Kidney capillary endothelial cell (primary cell): ENCODE results near the gene PDGFA.

Experiments
- DNase-seq: peaks from one replicate; pipeline ENCODE4 v3.0.0-alpha.2; 2018; ENCODE audit warnings: low spot score

Gene PDGFA

GRCh38 chr7:489876-490275 is 29.8 kb downstream of the PDGFA start:
- DNase-seq = no peak

DNA sequence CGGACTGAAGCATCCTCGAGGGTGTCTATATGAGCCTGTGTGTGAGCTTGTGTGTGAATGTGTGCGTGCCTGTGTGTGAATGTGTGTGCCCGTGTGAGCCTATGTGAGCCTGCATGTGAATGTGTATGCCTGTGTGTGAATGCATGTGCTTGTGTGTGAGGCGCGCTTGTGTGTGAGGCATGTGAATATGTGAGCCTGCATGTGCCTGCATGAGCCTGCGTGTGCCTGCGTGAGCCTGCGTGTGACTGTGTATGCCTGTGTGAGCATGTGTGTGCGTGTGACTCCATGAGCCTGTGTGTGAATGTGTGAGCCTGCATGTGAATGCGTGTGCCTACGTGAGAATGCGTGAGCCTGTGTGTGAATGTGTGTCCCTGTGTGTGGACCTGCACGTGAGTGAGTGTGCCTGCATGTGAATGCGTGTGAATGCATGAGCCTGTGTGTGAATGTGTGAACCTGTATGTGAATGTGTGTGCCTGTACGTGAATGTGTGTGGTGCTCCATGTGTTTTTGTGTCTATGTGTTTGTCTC is 33.4 kb downstream of the PDGFA start:
- no peak for DNase-seq

DNA sequence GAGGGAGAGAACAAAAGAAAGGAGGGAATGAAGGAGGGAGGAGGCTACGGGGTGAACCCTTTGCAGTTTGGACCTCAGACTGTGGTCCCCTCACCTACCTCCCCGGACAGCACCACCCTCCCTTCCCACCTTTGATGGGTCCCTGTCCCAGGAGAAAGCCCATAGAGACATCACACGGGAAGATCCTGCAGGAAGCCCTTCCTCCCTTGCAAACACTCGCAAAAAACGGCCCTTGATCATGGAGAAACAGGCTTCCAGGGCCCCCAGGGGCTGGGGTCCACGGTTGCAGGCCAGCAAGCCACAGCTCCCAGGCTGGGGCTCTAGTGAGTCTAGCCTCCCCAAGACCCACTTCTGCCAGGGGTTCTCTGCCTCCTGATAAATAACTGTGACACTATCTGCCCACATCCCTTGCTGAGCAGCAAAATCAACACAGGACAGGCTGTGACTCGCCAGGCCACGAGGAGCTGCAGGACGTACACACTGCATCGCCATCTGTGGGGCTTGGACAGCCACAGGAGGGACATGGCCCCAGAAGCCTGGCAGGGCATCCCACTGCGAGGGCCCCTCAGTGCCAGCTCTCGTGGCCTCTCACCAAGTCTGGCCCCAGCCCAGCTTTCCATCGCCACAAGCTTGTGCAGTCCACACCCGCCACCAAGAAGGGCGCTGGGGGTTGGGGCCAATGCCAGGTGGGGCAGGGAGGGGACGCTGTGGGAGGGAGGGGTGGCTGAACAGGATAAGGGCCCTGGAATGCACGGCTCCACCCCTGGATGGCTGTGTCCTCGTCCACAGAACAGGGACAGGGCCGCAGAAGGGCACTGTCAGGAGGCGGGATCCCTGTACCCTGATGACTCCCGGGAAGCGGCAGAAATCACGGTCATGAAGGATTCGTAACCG is 34.2 kb downstream of the PDGFA start:
- no peak for DNase-seq

- DNase-seq = no peak
Measured at GRCh38 chr7:484356-485101, 35.1 kb downstream of the PDGFA start.

DNA sequence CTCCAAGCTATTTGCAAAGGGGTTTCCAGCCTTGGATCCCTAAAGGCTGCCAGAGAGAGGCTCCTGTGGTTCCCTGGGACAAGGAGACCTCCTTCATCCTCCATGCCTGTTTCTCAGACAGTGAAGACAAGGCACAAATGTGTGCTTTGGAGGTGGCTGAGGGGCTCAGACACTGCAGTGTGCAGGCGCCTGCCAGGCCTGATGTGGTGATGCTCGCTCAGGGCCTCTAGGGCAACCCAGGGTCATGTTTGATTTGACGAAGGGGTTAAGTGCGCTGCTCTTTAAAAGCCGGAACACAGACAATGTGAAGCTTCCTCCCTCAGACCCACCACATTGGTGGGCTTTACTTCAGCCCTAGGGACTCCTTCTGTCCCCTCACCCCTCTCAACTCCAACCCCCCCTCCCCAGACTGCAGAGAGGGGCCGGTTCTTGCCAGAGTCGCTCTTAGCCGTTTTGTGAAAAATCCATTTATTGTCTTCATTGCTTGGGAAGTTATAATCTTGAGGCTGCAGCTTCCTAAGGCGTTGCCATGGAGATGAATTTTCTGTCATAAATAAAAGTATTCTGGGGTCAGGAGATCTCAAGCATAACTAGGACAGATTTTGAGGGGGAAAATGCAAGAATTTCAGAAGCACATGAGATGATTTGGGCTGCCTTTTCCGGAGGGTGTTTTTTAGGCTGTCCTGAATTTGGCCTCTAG is 35.8 kb downstream of the PDGFA start:
- no peak for DNase-seq

GRCh38 chr7:482521-483083 is 37.0 kb downstream of the PDGFA start:
- no peak for DNase-seq

DNA sequence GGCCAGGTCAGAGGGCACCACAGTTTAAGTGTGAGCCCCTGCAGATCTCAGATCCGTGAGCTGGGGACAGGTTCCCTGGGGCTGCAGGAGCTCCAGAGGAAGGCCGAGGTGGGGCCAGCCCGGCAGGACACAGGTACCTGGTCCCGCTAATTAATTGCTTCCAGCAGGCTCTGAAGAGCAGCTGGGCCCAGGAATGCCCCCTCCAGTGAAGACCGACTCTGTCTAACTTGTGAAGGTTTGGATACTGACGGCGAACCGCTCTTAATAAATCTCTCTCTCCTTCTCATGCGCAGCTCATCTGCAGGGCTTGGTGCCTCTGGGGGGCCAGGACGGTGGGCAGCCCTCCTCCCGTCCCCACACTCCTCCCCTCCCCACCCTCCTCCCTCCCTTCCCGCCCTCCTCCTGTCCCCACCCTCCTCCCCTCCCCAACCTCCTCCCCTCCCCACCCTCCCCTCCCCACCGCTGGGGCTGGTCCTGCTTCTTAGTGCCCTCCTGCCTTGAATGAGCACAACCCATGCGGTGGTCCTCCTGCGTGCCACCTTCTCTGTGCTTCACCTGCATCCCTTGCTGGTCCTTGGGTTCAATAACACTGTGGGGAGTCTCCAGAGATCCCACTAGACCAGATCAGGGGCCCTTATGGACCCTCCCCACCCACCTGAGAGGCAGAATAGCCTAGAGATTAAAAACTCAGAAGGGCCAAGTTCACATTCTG is 38.3 kb downstream of the PDGFA start:
- DNase-seq = no peak

DNA sequence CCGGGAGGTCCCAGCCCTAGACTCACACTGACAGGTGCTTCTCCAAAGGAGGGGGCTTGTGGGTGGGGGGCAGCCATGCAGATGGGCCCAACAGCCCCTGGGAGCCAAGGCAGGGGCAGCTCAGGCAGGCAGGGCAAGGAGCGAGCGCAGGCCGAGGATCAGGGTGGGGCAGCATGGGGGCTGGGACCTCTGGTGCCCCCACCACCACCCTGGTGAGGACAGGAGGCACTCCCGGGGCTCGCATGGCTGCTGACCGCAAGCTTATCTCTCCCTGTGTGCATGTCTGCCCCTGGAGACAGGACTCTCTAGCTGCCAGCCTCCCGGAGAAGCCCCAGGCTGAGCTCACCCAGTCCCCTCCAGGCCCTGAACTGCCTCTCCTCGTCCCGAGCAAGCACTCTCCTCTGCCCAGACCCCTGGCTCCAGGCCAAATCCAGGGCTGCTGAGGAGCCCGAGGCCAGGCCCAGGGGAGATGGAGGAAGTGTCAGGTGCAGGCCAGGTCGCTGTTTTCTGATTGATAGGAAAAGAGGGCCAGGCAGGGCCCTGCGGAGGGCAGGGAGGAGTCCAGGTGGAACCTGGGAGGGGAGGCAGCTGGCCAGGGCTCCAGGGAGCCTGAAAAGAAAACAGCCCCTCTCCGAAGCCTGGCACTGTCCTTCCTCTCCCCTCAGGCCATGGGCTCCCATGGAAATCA is 39.0 kb downstream of the PDGFA start:
- DNase-seq = no peak

GRCh38 chr7:479948-480499 is 39.6 kb downstream of the PDGFA start:
- DNase-seq = no peak

GRCh38 chr7:479115-479947 is 40.3 kb downstream of the PDGFA start:
- DNase-seq = no peak

DNA sequence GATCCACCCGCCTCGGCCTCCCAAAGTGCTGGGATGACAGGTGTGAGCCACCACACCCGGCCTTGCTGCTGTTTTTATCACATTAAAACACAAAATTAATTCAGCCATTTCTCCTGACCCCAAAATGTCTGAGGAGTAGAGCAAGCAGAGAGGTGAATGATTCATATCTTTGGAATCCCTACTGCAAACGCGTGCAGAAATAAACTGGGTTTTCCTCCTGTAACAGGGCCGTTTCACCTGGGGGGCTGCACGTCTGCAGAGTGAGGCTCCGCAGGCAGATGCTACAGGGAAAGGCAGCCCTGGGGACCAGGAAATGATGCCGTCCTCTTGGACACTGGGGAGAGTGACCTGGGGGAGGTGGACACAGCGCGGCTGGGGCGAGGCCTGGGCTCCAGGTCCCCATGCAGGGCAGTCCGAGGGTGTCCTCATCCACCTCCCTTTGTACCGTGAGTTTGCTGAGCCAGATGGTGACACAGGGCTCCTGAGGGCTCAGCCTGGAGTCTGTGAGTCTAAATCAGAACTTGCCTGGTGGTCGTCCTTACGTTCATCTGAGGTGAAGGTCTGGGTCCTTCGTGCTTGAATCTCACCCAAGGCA is 41.9 kb downstream of the PDGFA start:
- DNase-seq = no peak

DNA sequence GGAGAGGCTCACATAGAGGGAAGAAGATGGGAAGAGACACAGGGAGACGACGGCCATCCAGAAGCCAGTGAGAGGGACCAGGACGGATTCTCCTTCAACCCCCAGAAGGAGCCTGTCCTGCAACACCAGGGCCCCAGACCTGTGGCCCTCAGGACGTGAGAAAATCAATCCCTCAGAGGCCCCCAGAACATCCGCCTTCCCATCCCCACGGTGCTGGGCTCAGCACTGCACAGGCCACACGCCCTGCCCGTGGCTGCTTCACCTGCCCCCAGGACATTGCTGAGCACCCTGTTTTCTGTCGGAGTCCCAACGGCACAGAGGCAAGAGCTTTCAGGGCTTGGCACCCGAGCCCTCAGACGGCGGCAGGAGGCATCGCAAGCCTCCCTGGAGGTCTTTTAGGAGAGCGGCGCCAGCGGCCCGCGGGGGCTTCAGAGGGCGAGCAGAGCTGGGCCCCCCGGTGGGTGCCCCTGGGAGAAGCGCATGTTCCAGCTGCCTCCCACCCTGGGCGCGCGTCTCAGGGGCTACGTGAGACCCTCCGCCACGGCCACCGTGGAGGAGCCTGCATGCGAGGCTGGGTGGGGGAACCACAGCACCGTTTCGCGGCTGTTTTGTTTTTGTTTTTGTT is 42.8 kb downstream of the PDGFA start:
- no peak for DNase-seq

GRCh38 chr7:475951-476441 is 43.6 kb downstream of the PDGFA start:
- DNase-seq = no peak

GRCh38 chr7:475425-475728 is 44.3 kb downstream of the PDGFA start:
- no peak for DNase-seq

DNA sequence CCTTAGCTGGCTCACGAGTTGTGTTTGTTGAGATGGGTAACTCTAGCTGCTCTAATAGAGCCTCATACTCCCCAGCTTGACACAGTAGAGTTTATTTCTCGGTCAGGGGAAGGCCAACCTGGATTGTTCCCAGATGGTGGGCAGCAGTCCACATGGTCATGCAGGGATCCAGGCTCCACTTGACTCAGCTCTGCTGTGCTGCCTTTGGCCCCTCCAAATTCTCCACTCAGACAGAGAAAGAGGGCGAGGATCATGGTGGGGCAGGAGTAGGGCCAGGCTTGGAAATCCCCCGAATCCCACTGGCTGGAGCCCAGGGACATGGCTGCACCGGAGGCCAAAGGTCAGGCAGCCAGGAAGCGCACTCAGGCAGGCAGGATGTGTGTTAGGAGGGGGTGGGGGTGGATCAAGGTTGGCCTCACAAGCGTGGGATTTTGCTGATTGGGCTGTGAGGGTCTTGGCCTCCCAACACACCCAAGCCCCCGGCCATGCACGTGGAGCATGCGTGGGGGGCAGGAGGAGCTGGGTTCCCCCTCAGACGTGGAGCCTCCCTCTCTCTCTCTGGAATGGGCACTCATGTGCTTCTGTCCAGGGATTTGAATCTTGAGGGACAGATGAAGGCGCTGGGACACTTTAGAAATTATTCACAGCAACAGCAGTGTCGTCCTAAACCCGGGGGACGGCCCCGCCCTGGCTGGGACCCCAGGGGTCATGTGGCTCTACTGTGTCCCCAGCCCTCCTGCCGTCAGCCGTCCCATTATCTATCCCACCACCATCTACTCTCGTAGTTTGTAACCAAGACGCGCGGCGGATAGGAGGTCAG is 44.8 kb downstream of the PDGFA start:
- DNase-seq = no peak

- DNase-seq = no peak
Measured at GRCh38 chr7:473870-474604, 45.6 kb downstream of the PDGFA start.

GRCh38 chr7:473211-473734 is 46.4 kb downstream of the PDGFA start:
- DNase-seq = no peak
